HEK293 (cell line): ENCODE results near the gene GPR107.

ENCODE experiments used
- BCL11A ChIP-seq: fragments of 450-650 bp; formaldehyde crosslinking; IDR thresholded peaks from 2 replicates; pipeline ENCODE4 v1.5.1; 2016; ENCODE audit warnings: low read depth, missing biosample characterization, missing genetic modification characterization
- CTCF ChIP-seq: fragments of 450-650 bp; formaldehyde crosslinking; IDR thresholded peaks from 2 replicates; pipeline ENCODE4 v1.5.1; 2016; ENCODE audit warnings: missing biosample characterization, missing genetic modification characterization
- ELK4 ChIP-seq: IDR thresholded peaks from 2 replicates; pipeline ENCODE4 v1.6.1; 2011; ENCODE audit warnings: mild to moderate bottlenecking, low read depth, low read length, borderline replicate concordance
- MYNN ChIP-seq: fragments of 450-650 bp; formaldehyde crosslinking; IDR thresholded peaks from 2 replicates; pipeline ENCODE4 v1.5.1; 2016; ENCODE audit warnings: missing biosample characterization, missing genetic modification characterization, borderline replicate concordance
- REST ChIP-seq: fragments of 450-650 bp; formaldehyde crosslinking; IDR thresholded peaks from 2 replicates; pipeline ENCODE4 v1.5.1; 2016; ENCODE audit warnings: missing biosample characterization, missing genetic modification characterization
- SP2 ChIP-seq: fragments of 450-650 bp; formaldehyde crosslinking; IDR thresholded peaks from 2 replicates; pipeline ENCODE4 v1.5.1; 2016; ENCODE audit warnings: missing biosample characterization, missing genetic modification characterization
- YY1 ChIP-seq: fragments of 450-650 bp; formaldehyde crosslinking; IDR thresholded peaks from 2 replicates; pipeline ENCODE4 v1.5.1; 2018; ENCODE audit warnings: missing biosample characterization, missing genetic modification characterization
- ZBTB21 ChIP-seq: fragments of 450-650 bp; formaldehyde crosslinking; IDR thresholded peaks from 2 replicates; pipeline ENCODE4 v1.5.1; 2017; ENCODE audit warnings: missing biosample characterization, missing genetic modification characterization
- ZNF146 ChIP-seq: fragments of 450-650 bp; formaldehyde crosslinking; IDR thresholded peaks from 2 replicates; pipeline ENCODE4 v1.5.1; 2016; ENCODE audit warnings: missing biosample characterization, missing genetic modification characterization
- ZNF274 ChIP-seq, 2 experiments: fragments of 200-500 bp in 1 of 2; fragments of 450-650 bp in 1 of 2; sonication (Bioruptor generic) in 1 of 2; formaldehyde crosslinking in 1 of 2; IDR thresholded peaks; 2 replicates each; pipeline versions ENCODE4 v1.5.1 to v1.6.1; 2014 to 2016; ENCODE audit warnings: borderline replicate concordance in 1 of 2, inconsistent platforms in 1 of 2, low read length in 1 of 2, missing biosample characterization in 1 of 2, missing genetic modification characterization in 1 of 2
- ZNF362 ChIP-seq: fragments of 450-650 bp; formaldehyde crosslinking; IDR thresholded peaks from 2 replicates; pipeline ENCODE4 v1.5.1; 2016; ENCODE audit warnings: missing biosample characterization, missing genetic modification characterization
- ZNF626 ChIP-seq: fragments of 450-650 bp; sonication (Bioruptor Pico); formaldehyde crosslinking; IDR thresholded peaks from 2 replicates; pipeline ENCODE4 v1.5.1; 2018; ENCODE audit warnings: missing biosample characterization, missing genetic modification characterization, inconsistent platforms
- ZNF707 ChIP-seq: fragments of 450-650 bp; formaldehyde crosslinking; IDR thresholded peaks from 2 replicates; pipeline ENCODE4 v1.5.1; 2016; ENCODE audit warnings: missing biosample characterization, missing genetic modification characterization

GRCh38 chr9:130147910-130148309 is 94.2 kb downstream of the GPR107 start:
- TF ChIP-seq ZNF707 (tag by site-specific recombination) (no peak), CTCF (tag by site-specific recombination) (no peak), SP2 (no peak), ZBTB21 (no peak), ZNF626 (tag by site-specific recombination) (no peak), ZNF274 (IDR thresholded peaks at IDR 0.05; ENCODE audit: low read length) (no peak), ZNF274 (tag by site-specific recombination; IDR thresholded peaks at IDR 0.05; ENCODE audit: borderline replicate concordance) (no peak), ZNF362 (tag by site-specific recombination) (no peak), BCL11A (no peak), REST (tag by site-specific recombination) (no peak), ZNF146 (tag by site-specific recombination) (peak; percentile 75), YY1 (tag by site-specific recombination) (no peak), ELK4 (no peak), MYNN (tag by site-specific recombination) (no peak)
